Left ventricle myocardium inferior (tissue), 1 donor: Measurements from ENCODE around the gene KCNAB2. TPM values are rescaled to one million over a fixed set of nuclear protein-coding genes. Genes with fewer than 3 reads are reported as not detected.
A peak's percentile ranks its signal among the peaks of the same experiment; 100 is the strongest.

Experiments used
- DNase-seq: peaks from one replicate; pipeline ENCODE4 v3.0.0-alpha.2; 2020
- H3K27ac ChIP-seq: fragments of 200-600 bp; replicated peaks from 2 replicates; pipeline ENCODE4 v1.8.0; 2021
- H3K27me3 ChIP-seq: fragments of 200-600 bp; 2 replicates; pipeline ENCODE4 v1.8.0; 2021; ENCODE audit warnings: low read depth
- H3K36me3 ChIP-seq: fragments of 200-600 bp; 2 replicates; pipeline ENCODE4 v1.8.0; 2021
- H3K4me1 ChIP-seq: fragments of 200-600 bp; 2 replicates; pipeline ENCODE4 v1.8.0; 2021
- H3K4me3 ChIP-seq: fragments of 200-600 bp; 2 replicates; pipeline ENCODE4 v1.8.0; 2021; ENCODE audit warnings: mild to moderate bottlenecking, moderate library complexity
- H3K9me3 ChIP-seq: fragments of 200-600 bp; replicated peaks from 2 replicates; pipeline ENCODE4 v1.8.0; 2021
- CTCF ChIP-seq: fragments of 200-600 bp; IDR thresholded peaks from 2 replicates; pipeline ENCODE4 v1.8.0; 2021; ENCODE audit warnings: antibody characterized with exemption, mild to moderate bottlenecking, borderline replicate concordance
- intact Hi-C: fragments of 100-400 bp; cut with micrococcal nuclease; formaldehyde crosslinking; loops from one replicate; pipeline ENCODE4 v1.11.0; 2022
- total RNA-seq: library from RNA; stranded (reverse); fragmentation: NEBNext Ultra II Directional; extraction: Animal tissue kit (Norgen Biotek cat#: 25700); gene quantifications from one replicate; pipeline ENCODE4 v1.2.1, GENCODE V29; 2021
- donor health status: DM: no; HTN: yes; CAD: no; lungs with severe emphysema.

Gene KCNAB2
- total RNA-seq, 1 donor from 2014 or later: 31.0 TPM

DNA sequence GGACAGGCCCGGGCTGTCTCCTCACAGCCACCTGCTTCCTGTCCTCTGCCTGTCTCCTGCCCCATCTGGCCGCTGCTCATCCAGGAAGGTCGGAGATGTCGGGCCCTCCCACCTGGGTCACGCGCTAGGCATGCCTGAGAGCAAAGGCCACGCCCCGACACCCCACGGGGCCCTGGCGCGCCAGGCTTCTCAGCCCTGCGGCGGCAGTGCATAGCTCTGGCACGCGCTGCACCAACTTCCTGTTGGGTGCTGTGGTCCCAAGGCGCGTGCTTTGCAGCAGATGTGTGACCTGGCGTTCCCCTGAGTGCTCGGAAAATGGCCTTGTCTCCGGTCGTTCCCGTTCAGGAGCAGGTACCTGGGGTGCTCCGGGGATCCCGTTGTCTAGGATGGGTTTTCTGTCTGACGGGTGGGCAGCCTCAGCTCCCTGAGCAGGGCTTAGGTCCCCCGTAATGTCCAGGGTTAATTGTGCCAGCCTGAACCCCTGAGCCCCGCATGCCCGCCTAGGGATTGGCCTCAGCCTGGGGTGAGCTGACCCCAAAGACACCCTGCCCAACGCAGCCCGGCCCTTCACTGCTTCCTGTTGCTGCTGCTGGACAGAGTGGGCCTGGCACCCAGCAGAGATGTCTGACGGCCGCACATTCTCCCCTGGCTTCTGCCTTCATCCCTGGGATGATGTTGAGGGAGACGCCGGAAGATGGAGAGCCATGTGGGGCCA, 19.4 kb upstream of the KCNAB2 start:
- Histone ChIP-seq H3K27me3 (no peaks in the 10 kb centered on the region), H3K9me3 (no peaks in the 10 kb centered on the region), H3K36me3 (no peaks in the 10 kb centered on the region), H3K27ac (peak overlapping the region; percentile 88), H3K4me3 (peak overlapping the region; percentile 60), H3K4me1 (peaks cover 20% of the 10 kb centered on the region)
- TF ChIP-seq CTCF: no peak
- intact Hi-C loops: no loop called here
- DNase-seq: peak; percentile 90

DNA sequence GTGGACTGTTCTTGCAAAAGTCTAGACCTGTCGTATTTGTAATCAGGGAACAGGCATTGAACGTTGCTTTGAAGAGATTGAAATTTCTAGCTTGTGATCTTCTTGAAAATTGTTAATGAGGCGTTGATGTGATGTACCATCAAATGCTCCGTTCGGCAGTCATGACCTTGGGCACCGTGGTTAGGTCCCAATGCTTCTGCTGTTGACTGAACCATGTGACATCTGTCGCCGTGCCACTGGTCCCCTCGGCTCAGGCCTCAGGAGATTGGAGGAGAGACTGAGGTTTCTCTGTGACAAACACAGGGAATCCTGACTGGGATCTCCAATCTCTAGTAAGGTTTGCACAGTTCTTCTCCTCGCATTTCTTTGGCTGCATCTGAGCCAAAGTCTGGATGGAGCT, 18.1 kb upstream of the KCNAB2 start:
- Histone ChIP-seq H3K36me3 (no peaks in the 10 kb centered on the region), H3K27me3 (no peaks in the 10 kb centered on the region), H3K9me3 (no peaks in the 10 kb centered on the region), H3K27ac (peak overlapping the region; percentile 29), H3K4me3 (peak overlapping the region; percentile 60), H3K4me1 (peaks cover 20% of the 10 kb centered on the region)
- intact Hi-C loops: no loop called here
- DNase-seq: no peak
- TF ChIP-seq CTCF: no peak

DNA sequence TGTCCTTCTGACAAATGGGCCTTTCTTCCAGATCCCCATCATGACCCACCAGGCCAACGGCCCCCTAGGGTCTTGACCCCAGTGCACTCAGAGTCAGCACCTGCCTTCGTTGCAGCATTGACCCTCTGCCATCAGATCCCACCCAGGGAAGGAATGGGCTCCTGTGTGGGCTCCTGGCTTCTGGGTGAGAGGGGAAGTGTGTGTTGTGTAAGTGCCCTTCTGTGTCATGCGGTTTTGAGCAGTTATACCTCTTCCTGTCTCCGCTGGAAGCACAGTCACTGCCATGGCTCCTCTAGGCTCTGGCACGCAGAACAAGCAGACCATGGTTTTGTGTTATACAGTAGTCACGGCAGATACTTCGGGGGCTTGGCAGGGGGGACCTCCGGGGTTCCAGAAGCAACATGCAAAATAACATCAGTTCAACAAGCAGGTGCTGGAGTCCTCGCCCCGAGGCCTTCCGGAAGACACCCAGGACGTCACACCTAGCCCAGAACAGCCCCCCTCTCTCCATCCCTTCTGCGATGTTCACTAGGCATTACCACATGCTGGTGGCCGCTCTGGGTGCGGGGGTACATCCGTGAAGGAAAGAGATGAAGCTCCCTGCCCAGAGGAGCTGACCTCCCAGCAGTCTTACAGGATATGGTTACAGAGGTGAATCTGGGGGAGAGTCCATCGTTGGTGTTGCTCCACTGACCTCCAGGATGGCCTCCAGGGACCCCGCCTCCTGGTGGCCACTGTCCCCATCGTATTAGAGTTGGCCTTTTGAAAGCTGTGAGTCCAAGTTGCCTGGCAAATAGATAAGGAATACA, 17.4 kb upstream of the KCNAB2 start:
- intact Hi-C loops: no loop called here
- H3K27ac ChIP-seq: peak overlapping the region; percentile 29

GRCh38 chr1:6029351-6029750, 16.3 kb upstream of the KCNAB2 start:
- no peak overlapping the region for H3K27ac ChIP-seq
- H3K4me3 ChIP-seq: no peak overlapping the region
- no peak for DNase-seq
- H3K4me1 ChIP-seq: peaks cover 24% of the 10 kb centered on the region
- H3K36me3 ChIP-seq: no peaks in the 10 kb centered on the region
- intact Hi-C loops: no loop called here
- no peaks in the 10 kb centered on the region for H3K27me3 ChIP-seq
- TF ChIP-seq CTCF: no peak
- no peaks in the 10 kb centered on the region for H3K9me3 ChIP-seq

More for the DNA sequence above, 17.4 kb upstream of the KCNAB2 start:
- no peak for DNase-seq
- H3K4me3 ChIP-seq: peak overlapping the region; percentile 60
- H3K36me3 ChIP-seq: no peaks in the 10 kb centered on the region
- H3K4me1 ChIP-seq: peaks cover 20% of the 10 kb centered on the region
- no peaks in the 10 kb centered on the region for H3K27me3 ChIP-seq
- no peak for TF ChIP-seq CTCF
- no peaks in the 10 kb centered on the region for H3K9me3 ChIP-seq

- no peak for TF ChIP-seq CTCF
- Histone ChIP-seq H3K27me3 (no peaks in the 10 kb centered on the region), H3K4me3 (no peak overlapping the region), H3K27ac (no peak overlapping the region), H3K36me3 (no peaks in the 10 kb centered on the region), H3K9me3 (no peaks in the 10 kb centered on the region), H3K4me1 (peaks cover 23% of the 10 kb centered on the region)
- intact Hi-C loops: no loop called here
- no peak for DNase-seq
Measured at GRCh38 chr1:6030132-6030531, 15.6 kb upstream of the KCNAB2 start.
